HFFc6 (cell line): ENCODE data around the gene CPNE8. TPM values are rescaled to one million over a fixed set of nuclear protein-coding genes. Genes with fewer than 3 reads are reported as not detected.

Source experiments
- DNase-seq: peaks from one replicate; pipeline ENCODE4 v3.0.0-alpha.2; 2018
- H3K27ac Mint-ChIP-seq: 2 replicates; pipeline ENCODE4 v1.8.0; 2020; ENCODE audit warnings: mild to moderate bottlenecking, mixed read lengths
- H3K27me3 Mint-ChIP-seq: 2 replicates; pipeline ENCODE4 v1.8.0; 2021; ENCODE audit warnings: mild to moderate bottlenecking, moderate library complexity, mixed read lengths; ENCODE audit not compliant: insufficient read depth
- H3K36me3 Mint-ChIP-seq: 2 replicates; pipeline ENCODE4 v1.8.0; 2021; ENCODE audit warnings: low read depth, mixed read lengths
- H3K4me1 Mint-ChIP-seq: 2 replicates; pipeline ENCODE4 v1.8.0; 2020; ENCODE audit warnings: low read depth, mixed read lengths
- H3K4me3 Mint-ChIP-seq: 2 replicates; pipeline ENCODE4 v1.8.0; 2020; ENCODE audit warnings: mild to moderate bottlenecking, moderate library complexity, mixed read lengths
- H3K9me3 Mint-ChIP-seq: 2 replicates; pipeline ENCODE4 v1.8.0; 2020; ENCODE audit warnings: mild to moderate bottlenecking, mixed read lengths
- total RNA-seq, 6 experiments: library from RNA; stranded (reverse); fragmentation: NEBNext Ultra II Directional; extraction: Animal tissue kit (Norgen Biotek cat#: 25700); gene quantifications; 2 replicates in 1 of 6; 3 replicates in 5 of 6; pipeline ENCODE4 v1.2.3, GENCODE V29; 2021
- TF ChIP-seq, protein P1 (sequence below): fragments of 200-600 bp; sonication (generic); IDR thresholded peaks from 2 replicates; pipeline ENCODE4 v1.5.0; 2021; ENCODE audit warnings: antibody characterized with exemption, mild to moderate bottlenecking

Gene CPNE8
- total RNA-seq, 6 experiments from 2014 or later: not detected

DNA sequence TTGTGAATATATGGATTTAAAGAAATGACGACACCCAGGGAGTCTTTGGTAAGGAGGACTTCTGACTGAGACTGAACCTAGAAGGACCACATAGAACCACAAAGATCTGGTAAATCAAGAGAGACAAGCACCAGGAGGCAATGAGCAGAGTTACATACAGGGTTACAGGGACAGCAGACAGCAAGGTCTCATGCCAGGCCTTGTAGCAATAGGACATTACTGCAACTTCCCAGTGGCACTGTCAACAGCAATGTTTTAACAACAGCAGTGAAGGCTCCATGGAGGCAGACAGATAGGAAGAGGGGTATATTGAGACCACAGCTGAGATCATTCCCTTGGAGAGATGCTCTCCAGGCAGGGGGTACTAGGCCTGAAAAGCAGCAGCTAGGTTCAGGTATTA lies 18.5 kb downstream of the CPNE8 start:
- Mint-ChIP-seq H3K9me3 (peaks cover 27% of the 10 kb centered on the region), H3K27me3 (peaks cover 2% of the 10 kb centered on the region; the same call in 1 of the 2 replicates), H3K27ac (no peak overlapping the region), H3K4me1 (no peaks in the 10 kb centered on the region), H3K4me3 (no peak overlapping the region), H3K36me3 (no peaks in the 10 kb centered on the region)
- DNase-seq: no peak
- TF ChIP-seq, protein P1, sequence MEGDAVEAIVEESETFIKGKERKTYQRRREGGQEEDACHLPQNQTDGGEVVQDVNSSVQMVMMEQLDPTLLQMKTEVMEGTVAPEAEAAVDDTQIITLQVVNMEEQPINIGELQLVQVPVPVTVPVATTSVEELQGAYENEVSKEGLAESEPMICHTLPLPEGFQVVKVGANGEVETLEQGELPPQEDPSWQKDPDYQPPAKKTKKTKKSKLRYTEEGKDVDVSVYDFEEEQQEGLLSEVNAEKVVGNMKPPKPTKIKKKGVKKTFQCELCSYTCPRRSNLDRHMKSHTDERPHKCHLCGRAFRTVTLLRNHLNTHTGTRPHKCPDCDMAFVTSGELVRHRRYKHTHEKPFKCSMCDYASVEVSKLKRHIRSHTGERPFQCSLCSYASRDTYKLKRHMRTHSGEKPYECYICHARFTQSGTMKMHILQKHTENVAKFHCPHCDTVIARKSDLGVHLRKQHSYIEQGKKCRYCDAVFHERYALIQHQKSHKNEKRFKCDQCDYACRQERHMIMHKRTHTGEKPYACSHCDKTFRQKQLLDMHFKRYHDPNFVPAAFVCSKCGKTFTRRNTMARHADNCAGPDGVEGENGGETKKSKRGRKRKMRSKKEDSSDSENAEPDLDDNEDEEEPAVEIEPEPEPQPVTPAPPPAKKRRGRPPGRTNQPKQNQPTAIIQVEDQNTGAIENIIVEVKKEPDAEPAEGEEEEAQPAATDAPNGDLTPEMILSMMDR: no peak

DNA sequence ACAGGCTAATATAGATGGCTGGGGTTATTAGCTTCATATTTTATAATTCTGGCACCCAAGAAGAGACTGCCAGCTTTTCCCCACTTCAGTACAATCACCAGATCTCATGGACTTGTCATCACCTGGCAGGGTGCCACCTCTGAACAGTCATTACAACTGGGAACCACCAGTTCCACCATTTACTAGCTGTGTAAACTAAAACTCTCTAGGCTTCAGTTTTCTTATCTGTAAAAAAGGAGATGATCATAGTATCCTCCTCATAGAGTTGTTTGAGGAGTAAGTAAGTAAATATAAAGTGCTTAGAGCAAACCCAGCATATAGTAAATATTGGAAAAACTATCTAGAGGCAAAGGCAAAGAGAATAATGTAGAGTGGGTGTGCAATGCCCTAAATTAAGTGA lies 19.3 kb downstream of the CPNE8 start:
- Mint-ChIP-seq H3K4me3 (no peak overlapping the region), H3K27ac (no peak overlapping the region), H3K27me3 (peaks cover 2% of the 10 kb centered on the region; the same call in 1 of the 2 replicates), H3K4me1 (no peaks in the 10 kb centered on the region), H3K9me3 (peaks cover 23% of the 10 kb centered on the region), H3K36me3 (no peaks in the 10 kb centered on the region)
- no peak for DNase-seq
- TF ChIP-seq, protein P1: no peak

DNA sequence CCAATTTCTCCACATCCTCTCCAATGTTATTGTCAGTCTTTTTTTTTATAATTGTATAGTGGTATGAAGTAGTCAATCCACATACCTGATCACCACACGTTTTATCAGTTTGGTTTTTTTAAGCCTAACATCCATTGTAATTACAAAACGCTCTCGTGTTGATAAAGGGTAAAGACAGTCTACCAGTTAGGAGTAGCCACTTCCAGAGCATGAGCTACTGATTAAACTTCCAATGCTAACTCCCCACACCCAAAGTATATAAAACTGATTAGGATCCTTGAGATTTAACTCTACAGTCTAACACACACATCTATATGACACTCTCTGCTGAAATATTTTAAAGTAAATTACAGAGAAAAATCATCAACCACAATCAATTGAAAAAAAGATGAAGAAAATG lies 20.7 kb downstream of the CPNE8 start:
- no peak overlapping the region for H3K4me3 Mint-ChIP-seq
- no peaks in the 10 kb centered on the region for H3K4me1 Mint-ChIP-seq
- H3K9me3 Mint-ChIP-seq: peaks cover 23% of the 10 kb centered on the region
- H3K27ac Mint-ChIP-seq: no peak overlapping the region
- no peak for DNase-seq
- H3K36me3 Mint-ChIP-seq: no peaks in the 10 kb centered on the region
- TF ChIP-seq, protein P1: no peak
- H3K27me3 Mint-ChIP-seq: peaks cover 2% of the 10 kb centered on the region; the same call in 1 of the 2 replicates

DNA sequence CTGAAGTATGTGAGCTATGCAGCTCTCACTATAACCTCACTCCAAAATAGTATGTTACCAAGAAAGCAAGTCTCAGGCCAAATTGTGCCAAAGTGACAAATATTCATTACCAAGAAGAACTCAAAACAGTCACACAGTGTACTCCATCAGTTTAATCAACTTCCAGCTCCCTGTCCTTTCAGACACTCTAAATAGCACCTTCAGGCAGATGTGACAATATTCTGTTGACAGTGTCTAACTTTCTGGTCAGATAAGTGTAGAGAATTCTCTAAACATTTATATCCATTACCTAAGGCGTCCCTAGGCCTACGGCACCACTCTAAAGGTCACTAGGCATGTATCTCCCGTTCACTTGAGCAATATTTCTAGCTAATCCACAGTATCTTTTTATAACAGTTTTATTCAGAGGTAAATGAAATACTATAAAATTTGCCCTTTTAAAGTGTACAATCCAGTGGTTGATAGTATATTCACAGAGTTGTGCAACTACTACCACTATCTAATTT lies 21.7 kb downstream of the CPNE8 start:
- Mint-ChIP-seq H3K36me3 (no peaks in the 10 kb centered on the region), H3K4me3 (no peak overlapping the region), H3K9me3 (peaks cover 17% of the 10 kb centered on the region), H3K27ac (no peak overlapping the region), H3K27me3 (peaks cover 2% of the 10 kb centered on the region; the same call in 1 of the 2 replicates), H3K4me1 (no peaks in the 10 kb centered on the region)
- TF ChIP-seq, protein P1: no peak
- no peak for DNase-seq

DNA sequence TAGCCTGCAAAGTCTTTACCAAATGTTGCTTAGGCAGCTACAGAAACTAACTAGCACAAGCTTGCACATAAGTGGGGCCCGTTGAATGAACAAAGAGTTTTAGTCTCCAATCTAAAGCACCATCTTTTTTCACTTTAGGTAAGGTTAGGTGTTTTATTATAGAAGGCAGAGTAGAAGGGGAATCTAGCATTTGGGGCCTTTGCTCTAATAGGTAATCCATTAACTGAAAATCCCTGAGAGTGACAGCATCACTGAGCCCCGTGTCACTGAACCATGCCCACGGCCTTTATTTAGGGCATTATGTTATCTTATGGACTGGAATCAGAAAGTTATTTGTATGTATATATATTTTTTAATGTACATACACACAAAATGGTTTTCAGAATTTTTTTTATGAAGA lies 25.1 kb downstream of the CPNE8 start:
- H3K36me3 Mint-ChIP-seq: no peaks in the 10 kb centered on the region
- H3K4me1 Mint-ChIP-seq: no peaks in the 10 kb centered on the region
- peaks cover 19% of the 10 kb centered on the region for H3K9me3 Mint-ChIP-seq
- no peak overlapping the region for H3K4me3 Mint-ChIP-seq
- TF ChIP-seq, protein P1: no peak
- DNase-seq: no peak
- peaks cover 2% of the 10 kb centered on the region; the same call in 1 of the 2 replicates for H3K27me3 Mint-ChIP-seq
- H3K27ac Mint-ChIP-seq: no peak overlapping the region
